ENCODE results near the gene CLEC2B. TPM values are rescaled to one million over a fixed set of nuclear protein-coding genes. Genes with fewer than 3 reads are reported as not detected.

Gene CLEC2B
- polyA plus RNA-seq, 4 donors = 2.5 to 4.2 (median 3.0) TPM

GRCh38 chr12:9870286-9870866 lies 1.2 kb upstream of the CLEC2B start:
- no peak for DNase-seq (ENCODE audit: low read depth in 4 of 4, low spot score in 2 of 4)

- no peak for DNase-seq (ENCODE audit: low read depth in 4 of 4, low spot score in 2 of 4)
Observed at GRCh38 chr12:9868951-9869306, 225 bp downstream of the CLEC2B start.

GRCh38 chr12:9868311-9868801 lies 798 bp downstream of the CLEC2B start:
- DNase-seq (ENCODE audit: low read depth in 4 of 4, low spot score in 2 of 4) = no peak

- no peak for DNase-seq (ENCODE audit: low read depth in 4 of 4, low spot score in 2 of 4)
Observed at GRCh38 chr12:9867531-9867930, 1.6 kb downstream of the CLEC2B start.

GRCh38 chr12:9866860-9867269 lies 2.3 kb downstream of the CLEC2B start:
- no peak for DNase-seq (ENCODE audit: low read depth in 4 of 4, low spot score in 2 of 4)

- no peak for DNase-seq (ENCODE audit: low read depth in 4 of 4, low spot score in 2 of 4)
Observed at GRCh38 chr12:9864913-9865675, 4.1 kb downstream of the CLEC2B start.

GRCh38 chr12:9858135-9858534 lies 11.0 kb downstream of the CLEC2B start:
- no peak for DNase-seq (ENCODE audit: low read depth in 4 of 4, low spot score in 2 of 4)

GRCh38 chr12:9856894-9857293 lies 12.3 kb downstream of the CLEC2B start:
- no peak for DNase-seq (ENCODE audit: low read depth in 4 of 4, low spot score in 2 of 4)

GRCh38 chr12:9856151-9856550 lies 13.0 kb downstream of the CLEC2B start:
- DNase-seq (ENCODE audit: low read depth in 4 of 4, low spot score in 2 of 4) = no peak

GRCh38 chr12:9851927-9852326 lies 17.2 kb downstream of the CLEC2B start:
- no peak for DNase-seq (ENCODE audit: low read depth in 4 of 4, low spot score in 2 of 4)

GRCh38 chr12:9851050-9851449 lies 18.1 kb downstream of the CLEC2B start:
- DNase-seq (ENCODE audit: low read depth in 4 of 4, low spot score in 2 of 4) = no peak

- no peak for DNase-seq (ENCODE audit: low read depth in 4 of 4, low spot score in 2 of 4)
Observed at GRCh38 chr12:9848899-9849298, 20.3 kb downstream of the CLEC2B start.

GRCh38 chr12:9843407-9843806 lies 25.7 kb downstream of the CLEC2B start:
- DNase-seq (ENCODE audit: low read depth in 4 of 4, low spot score in 2 of 4) = no peak

GRCh38 chr12:9831720-9832119 lies 37.4 kb downstream of the CLEC2B start:
- DNase-seq (ENCODE audit: low read depth in 4 of 4, low spot score in 2 of 4) = no peak

GRCh38 chr12:9829982-9830381 lies 39.2 kb downstream of the CLEC2B start:
- no peak for DNase-seq (ENCODE audit: low read depth in 4 of 4, low spot score in 2 of 4)

GRCh38 chr12:9829483-9829882 lies 39.7 kb downstream of the CLEC2B start:
- no peak for DNase-seq (ENCODE audit: low read depth in 4 of 4, low spot score in 2 of 4)

GRCh38 chr12:9827209-9827888 lies 41.8 kb downstream of the CLEC2B start, which contains the start of gene KLRF1:
KLRF1 (plus strand) TSS chr12:9827481; CDS start chr12:9827545, 64 bp downstream.
- DNase-seq (ENCODE audit: low read depth in 4 of 4, low spot score in 2 of 4) = no peak

- no peak for DNase-seq (ENCODE audit: low read depth in 4 of 4, low spot score in 2 of 4)
Observed at GRCh38 chr12:9820281-9820930, 48.7 kb downstream of the CLEC2B start.

- no peak for DNase-seq (ENCODE audit: low read depth in 4 of 4, low spot score in 2 of 4)
Observed at GRCh38 chr12:9813821-9814798, 55.0 kb downstream of the CLEC2B start.

GRCh38 chr12:9811621-9812020 lies 57.5 kb downstream of the CLEC2B start:
- no peak for DNase-seq (ENCODE audit: low read depth in 4 of 4, low spot score in 2 of 4)
